Non-pigmented ciliary epithelial cell (primary cell): ENCODE measurements around the gene TNFAIP1.
A peak's percentile ranks its signal among the peaks of the same experiment; 100 is the strongest.
"Not testable (repeated sequence)": the region's sequence is repeated elsewhere in the genome, so short reads cannot be mapped to it uniquely, and the experiment has no call there.

Source experiments
- DNase-seq: peaks from one replicate; pipeline ENCODE4 v3.0.0-alpha.2; 2010; ENCODE audit warnings: low read depth

TNFAIP1 gene

DNA sequence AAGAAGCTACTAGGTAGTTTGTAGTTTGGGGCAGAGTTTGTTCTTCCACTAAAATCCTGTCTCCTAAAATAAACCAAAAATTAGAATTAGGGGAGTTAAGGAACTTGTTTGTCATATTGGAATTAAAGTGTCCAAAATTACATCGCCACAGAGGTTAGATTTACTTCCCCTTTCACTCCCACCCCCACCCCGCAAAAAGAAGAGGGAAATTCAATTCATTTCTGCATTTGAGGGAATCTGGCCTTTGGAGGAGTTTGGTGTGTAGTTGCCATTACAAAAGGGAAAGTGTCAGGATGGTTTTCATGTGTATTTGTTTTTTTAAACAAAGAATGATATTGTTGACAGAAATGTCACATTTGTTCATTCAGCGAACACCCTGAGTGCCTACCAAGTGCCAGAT, 10.8 kb upstream of the TNFAIP1 start:
- no peak for DNase-seq

DNA sequence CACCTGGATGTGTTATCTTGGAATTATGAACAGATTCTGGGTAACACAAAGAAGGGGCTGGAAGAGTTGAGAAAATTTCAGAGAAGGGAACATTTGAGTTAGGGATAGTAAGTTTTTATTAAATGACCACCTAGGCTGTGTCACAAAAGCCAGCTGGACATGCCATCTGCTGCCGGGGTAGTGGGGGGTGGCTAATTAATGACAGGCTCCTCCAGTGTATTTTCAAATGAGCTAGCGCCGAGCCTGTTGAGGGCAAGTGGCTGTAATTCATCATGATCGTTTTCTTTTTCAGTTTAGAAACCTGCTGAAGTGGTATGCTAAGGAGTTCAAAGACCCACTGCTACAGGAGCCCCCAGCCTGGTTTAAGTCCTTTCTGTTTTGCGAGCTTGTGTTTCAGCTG, 10.3 kb upstream of the TNFAIP1 start:
- no peak for DNase-seq

DNA sequence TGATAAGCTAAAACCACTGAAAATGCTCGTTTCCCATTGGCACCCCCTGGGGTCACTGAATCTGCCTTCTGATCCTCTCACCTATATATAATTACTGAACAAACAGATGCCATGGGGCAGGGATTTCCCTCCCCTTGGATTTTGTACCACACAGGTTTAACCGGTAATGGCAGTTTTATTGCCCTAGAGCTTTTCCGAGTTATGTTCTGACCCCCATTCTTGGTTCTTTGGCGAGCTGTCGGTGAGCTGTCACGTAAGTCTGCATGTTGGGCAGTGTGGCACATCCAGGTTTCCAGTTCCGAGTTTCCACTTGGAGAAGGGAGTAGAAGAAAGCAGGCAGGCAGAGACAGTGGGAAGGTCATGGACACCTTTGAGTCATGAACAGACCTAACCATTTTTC, 9.4 kb upstream of the TNFAIP1 start:
- no peak for DNase-seq

DNA sequence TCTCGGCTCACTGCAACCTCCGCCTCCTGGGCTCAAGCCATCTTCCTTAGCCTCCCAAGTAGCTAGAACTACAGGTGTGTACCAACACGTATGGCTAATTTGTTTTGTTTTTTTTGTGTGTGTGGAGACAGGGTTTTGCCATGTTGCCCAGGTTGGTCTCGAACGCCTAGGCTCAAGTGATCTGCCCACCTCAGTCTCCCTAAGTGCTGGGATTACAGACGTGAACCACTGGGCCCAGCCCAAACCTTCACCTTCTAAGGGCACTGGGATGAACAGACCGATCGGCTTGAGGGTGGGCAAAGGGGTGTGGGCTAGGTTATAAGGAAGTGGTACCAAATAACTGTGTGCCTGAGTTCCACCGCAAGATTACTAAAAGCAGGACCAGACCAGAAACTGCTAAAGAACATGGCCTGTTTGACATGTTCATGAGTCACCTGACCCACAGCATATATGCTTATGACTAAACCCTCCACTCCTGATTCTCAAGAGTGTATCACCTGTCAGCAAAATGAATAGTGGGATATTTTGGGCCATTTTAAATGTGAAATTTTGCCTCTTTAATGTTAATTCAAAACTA, 8.4 kb upstream of the TNFAIP1 start:
- DNase-seq = no peak

DNA sequence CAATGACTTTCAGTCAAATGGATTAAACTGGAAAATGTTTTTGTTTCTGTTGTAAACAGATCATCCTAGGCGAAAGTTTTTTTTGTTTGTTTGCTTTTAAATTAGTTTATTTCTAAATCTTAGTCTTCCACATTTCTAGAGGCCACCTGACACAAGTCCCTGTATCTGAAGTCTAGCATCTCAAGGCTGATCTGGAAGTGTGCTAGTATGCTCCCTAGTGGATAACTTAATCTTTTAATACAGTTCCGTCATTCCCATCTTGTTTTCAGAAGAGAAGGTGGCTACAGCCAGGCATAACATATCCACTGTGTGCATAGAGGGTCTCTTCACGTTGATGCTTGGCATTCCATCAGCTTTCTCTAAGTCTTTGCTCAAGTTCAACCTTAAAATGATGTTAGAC, 7.9 kb upstream of the TNFAIP1 start:
- DNase-seq = no peak

DNA sequence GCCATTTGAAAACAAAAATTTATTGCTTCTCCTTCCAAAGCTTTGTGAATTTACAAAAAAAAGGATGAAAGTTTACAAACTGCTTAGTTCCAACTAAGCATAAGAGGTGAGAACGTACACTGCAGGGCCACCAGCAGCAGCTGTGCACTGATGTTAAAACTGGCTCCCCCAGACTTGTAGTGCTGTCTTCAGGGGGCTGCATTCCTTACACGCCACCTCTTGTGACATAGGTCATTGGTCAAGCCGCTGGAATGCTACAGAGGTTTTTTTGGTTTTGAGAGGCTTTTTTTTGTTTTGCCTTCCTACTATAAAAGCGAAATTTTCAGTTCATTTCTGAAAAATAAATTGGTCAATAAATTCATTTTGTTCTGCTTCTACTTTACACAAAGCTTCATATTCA, 7.2 kb upstream of the TNFAIP1 start:
- no peak for DNase-seq

DNA sequence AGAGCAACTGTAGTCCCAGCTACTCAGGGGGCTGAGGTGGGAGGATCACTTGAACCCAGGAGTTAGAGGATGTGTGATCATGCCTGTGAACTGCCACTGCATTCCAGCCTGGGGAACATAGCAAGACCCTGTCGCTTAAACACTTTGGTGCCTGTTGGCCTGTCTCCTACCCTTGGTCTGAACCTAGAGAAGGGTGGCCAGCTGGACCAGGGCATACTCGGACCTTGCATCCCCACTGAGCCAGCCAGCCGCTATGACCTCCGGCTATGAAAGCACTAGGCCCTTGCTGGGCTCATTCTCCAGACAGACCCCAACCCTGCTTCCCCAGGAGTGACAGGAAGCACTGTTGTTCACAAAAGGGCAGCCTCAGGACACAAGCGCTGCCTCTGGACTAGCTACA, 4.9 kb upstream of the TNFAIP1 start:
- DNase-seq = no peak

DNA sequence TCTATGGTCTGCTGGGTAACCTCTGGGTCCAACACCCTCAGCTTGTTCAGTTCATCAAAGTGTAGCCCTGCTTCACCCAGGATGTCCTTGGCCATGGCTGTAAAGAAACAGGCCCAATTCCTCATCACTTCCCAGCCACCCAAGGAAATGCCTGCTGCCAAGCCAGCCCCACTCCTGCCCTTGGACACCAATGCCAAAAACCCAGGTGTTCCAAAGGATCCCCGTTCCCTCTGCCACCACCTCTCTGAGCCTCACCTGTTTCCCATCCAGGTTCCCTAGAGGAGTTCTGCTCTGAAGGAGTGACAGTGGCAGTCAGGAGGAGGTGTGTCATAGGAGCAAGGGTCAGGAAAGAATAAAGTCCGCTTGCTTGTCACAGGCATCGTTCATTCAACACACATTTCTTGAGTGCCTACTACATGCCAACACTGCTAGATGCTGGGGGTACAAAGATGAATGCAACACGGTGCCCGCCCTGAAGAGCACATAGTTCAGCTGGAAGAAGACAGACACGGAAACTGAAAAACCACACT, 3.6 kb upstream of the TNFAIP1 start:
- no peak for DNase-seq

DNA sequence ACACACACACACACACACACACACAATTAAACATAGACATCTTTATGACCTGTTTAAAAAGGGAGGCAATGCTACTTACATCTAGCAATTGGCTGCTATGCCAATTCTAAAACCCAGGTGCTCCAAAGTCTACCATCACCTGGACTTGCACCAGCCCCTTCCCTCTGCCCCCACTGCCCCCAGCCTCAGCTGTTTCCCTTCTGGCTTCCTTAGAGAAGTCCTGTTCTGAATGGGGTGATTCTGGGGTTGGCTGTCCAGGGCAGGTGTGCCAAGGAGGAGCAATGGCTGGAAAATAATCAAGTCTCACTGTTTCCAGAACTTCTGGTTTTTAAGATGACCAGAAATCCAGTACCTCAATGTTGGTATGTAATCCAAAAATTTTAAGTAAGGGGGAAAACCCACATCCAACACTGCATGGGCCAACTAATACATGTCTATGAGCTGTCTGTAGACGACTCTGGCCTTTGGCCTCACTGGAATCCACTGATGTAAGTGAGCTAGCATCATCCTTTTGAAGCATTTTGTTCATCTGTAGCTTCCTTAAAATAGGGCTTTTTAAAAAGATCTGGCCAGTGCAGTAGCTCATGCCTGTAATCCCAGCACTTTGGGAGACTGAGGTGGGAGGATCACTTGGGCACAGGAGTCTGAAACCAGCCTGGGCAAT, 2.3 kb upstream of the TNFAIP1 start:
- no peak for DNase-seq

DNA sequence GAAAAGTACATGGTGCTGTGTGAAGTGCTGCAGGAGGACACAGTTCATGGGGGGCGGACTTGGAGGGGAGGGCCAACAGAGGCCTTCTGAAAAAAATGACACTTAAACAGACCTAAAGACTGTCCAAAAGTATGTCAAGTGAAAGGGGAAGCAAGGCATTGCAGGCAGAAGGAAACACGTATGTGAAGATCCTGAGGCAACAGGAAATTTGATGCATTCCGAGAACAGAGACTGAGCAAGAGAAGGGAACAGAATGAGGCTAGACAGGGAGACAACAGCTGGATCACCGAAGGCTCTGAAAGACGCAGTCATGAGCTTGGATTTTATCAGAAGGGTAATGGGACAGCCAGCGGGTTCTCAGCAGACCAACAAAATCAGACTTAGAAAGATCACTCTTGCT, 1.4 kb upstream of the TNFAIP1 start:
- no peak for DNase-seq

DNA sequence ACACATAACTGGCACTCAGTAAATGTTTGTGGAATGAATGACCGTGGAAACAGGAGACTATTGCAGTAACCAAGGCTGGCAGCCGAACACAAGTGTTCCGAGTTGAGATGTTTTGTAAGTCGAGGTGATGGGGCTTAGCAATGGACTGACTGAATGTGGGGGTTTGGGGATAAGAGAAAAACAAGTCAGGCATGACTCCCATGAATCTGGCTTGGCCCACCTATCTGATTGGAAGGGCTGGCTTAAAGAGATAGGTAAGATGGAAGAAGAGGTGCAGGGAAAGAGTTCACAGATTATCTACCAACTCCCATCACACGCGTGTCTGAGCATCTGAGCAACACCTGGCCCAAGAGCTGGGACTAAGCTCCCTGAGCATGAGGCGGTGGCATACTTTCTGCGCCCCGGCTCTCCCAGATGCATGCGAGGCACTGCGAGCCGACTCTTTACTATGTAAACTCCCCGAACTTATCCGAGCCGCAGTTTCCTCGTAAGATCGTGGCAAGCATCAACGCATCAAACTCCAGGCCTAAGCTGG, 828 bp upstream of the TNFAIP1 start:
- DNase-seq = no peak

DNA sequence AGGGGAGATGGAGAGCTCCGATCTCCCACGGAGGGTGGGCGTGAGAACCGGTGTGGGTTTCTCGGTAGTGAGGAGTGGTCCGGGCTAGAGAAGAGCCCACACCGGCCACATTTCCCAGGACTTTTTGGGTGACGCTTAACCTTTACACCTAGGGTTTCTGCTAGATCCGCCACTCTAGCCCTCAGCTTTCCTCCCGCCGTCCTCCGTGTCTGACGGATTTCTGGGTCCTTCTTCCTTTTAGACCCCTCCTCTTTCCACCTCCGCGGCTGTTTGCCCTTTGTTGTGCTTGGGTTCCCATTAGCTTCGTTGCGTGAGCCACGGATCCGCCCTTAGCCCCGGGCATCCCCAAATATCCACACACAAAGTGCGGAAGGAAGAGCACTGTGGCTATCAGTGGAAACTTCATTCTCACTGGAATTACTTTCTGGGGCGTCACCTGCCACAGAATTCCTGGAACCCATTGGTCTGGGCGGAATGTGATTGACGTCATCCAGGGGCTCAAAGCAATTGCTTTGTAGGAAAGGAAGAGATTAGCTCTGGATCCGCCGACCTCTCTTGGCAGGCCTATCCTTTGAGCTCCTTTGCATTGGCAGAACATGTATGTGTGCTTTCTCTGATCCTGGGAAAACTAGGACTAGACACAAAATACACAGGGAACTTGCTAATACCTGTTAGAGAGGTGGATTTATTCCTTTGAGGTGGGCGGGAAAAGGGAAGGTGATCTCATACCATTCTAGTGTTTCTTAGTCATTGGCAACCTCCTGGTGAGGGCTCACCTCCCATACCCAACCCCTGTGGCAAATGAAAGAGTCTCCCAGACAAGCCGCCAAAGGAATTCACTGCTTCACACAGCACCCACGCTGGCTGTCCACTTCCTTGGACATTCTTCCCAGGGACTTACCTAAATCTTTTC, 654 bp downstream of the TNFAIP1 start:
- DNase-seq = peak; percentile 79

DNA sequence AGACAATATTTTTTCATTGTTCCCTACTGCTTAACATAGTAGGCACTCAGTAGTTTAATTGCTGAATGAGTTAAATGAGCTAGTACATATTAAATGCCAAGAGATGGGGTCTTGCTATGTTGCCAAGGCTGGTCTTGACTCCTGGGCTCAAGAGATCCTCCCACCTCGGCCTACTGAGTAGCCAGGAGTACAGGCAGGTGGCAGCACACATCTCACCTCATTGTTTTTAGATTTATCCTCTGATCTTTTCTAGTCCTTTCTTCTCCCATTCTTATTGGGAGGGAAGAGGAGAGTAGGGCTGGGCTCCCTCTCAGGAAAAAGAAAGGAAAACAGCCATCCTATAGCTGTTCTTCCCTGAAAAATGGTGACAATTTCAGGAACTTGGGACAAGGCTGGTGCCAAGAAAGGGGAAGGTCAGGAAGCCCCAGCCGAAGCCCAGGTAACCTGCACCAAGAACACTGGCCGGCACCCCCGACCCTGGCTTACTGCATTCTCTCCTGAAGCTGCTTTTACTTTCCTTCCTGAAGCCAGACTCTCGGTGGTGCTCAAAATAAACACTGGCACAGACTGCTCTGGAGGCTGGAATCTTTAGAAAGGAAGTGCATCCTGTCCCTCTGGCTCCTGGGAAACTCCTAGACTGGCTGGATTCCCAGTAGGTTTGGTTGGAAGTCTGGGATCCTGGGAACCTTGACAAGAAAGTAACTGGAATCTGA, 2.7 kb downstream of the TNFAIP1 start:
- no peak for DNase-seq

DNA sequence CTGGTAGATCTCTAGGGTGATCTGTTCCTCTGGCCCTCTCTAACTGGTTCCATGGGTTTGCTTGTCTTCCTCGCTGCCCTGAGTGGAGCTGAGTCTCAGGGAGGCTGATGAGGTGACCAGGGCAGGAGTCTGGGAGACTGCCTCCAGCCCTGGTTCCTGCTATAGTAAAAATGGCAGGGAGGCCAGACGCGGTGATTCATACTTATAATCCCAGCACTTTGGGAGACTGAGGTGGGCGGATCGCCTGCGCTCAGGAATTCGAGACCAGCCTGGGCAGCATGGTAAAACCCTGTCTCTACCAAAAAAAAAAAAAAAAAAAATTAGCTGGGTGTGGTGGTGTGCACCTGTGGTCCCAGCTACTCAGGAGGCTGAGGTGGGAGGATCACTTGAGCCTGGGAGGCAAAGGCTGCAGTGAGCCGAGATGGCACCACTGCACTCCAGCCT, 3.2 kb downstream of the TNFAIP1 start:
- not testable (repeated sequence) for DNase-seq

DNA sequence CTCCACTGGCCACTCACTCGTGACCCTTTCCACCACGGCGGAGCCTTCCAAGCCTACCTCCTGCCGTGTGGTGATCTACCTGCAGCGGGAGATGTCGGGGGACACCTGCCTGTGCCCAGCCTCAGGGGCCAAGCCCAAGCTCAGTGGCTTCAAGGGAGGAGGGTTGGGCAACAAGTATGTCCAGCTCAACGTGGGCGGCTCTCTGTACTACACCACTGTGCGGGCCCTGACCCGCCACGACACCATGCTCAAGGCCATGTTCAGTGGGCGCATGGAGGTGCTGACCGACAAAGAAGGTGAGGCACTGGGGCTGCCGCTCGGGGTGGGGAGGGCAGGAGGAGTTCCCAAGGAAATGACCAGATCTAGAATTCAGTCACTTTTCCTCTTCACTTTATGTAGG, 3.9 kb downstream of the TNFAIP1 start:
- DNase-seq = no peak

DNA sequence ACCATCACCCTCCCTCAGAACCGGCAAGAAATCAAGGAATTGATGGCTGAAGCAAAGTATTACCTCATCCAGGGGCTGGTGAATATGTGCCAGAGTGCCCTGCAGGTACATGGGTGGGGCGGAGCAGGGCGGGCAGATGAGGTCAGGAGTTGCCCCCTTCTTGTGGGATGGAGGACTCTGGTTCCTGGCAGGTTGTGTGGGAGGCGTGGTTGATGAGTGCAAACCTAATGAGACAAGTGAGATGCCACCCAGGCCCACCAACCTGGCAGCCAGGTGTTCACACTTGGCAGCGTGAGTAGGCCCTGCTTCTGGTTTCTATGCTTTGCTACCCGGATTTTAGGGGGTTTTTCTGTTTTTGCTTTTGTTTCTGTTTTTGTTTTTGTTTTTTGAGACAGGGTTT, 4.8 kb downstream of the TNFAIP1 start:
- DNase-seq = no peak

DNA sequence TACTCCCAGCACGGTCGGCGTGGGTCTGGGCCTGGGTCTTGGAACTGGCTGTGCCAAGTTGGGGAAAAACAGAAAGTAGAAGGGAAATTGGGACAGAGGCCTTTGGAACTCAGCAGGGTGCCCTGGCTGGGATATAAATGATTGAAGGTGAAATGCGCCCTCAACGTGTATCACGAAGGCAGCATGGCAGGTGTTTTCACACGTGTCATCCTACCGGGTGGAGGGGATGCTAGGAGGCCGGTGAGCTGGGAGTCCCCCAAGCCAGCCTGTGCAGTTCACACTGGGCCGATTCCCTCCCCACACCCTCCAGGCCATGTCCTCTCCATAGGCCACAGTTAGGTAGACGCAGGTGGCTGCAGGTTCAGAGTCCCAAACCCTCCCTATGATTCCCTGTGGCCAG, 6.0 kb downstream of the TNFAIP1 start:
- no peak for DNase-seq

DNA sequence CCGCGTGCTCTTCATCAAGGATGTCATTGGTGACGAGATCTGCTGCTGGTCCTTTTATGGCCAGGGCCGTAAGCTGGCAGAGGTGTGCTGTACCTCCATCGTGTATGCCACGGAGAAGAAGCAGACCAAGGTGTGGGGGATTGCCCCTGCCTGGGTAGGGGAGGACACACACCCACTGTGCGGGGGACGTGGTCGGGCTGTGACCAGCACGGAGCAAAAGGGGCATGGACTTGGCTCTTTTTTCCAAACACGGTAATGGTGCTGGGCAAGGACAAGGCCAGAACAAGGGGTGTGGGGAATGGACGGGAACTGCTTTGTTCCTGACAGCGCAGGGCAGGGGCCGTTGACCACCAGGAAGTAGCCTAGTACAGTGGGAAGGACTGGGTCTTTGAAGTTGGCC, 6.8 kb downstream of the TNFAIP1 start:
- no peak for DNase-seq

DNA sequence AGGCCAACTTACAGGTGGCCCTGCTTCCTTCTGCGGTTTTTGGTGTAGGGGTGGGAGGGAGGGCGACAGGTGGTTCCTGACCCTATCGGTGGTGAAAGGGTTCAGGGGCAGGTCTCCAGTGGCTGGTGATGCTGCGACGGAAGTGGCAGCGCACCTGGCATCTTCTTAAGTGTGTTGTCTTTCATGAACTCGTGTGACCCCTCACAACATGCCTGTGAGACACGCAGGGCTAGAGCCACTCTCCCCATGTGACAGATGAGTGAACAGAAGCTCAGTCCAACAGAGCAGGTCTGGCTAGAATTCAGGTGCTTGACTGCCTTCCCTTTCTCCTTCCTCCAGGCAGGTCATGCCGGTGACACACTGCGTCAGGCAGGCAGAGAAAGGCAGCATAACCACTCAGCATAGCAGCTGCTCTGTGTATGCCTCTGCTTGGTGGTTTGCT, 8.0 kb downstream of the TNFAIP1 start:
- no peak for DNase-seq

DNA sequence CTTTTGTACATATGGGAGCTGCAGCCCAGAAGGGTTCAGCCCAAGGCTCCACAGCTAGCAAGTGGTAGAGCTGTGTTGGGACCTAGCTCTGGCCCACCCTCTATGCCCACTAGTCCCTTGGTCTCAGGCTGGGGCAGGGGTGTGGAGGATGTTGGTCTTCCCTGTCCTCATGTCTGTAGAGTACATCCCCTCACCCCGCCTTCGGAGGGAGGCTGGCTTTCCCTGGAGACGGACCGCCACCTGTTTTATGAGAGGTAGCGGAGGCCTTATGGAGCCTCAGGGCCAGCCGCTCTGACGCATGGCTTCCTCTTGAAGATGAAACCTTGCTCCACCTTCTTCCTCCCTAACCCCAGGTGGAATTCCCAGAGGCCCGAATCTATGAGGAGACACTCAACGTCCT, 8.4 kb downstream of the TNFAIP1 start:
- no peak for DNase-seq

DNA sequence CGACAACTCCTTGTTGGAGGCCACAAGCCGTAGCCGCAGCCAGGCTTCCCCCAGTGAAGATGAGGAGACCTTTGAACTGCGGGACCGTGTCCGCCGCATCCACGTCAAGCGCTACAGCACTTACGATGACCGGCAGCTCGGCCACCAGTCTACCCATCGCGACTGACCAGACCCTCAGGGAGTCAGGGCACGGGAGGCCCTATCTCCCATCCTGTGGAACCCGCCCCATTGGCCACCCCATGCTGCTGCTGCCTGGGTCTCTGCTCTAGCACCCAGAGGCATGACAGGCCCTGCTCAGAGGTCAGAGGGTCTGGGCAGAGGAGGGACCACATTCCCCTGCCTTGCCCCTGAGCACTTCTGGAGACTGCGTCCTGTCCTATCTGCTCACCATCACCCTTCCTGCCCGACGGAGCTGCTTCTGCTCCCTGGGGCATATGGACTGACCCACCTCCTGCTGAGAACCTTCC, 8.9 kb downstream of the TNFAIP1 start:
- no peak for DNase-seq
